Heart left ventricle (tissue), 13 donors: Measurements from ENCODE around the gene ECSCR.

Experiments
- POLR2A ChIP-seq, 2 donors: fragments of 450-650 bp; IDR thresholded peaks; one replicate each; pipeline ENCODE4 v1.6.1; 2017; ENCODE audit warnings: antibody characterized with exemption in 2 of 2, mild to moderate bottlenecking in 2 of 2, moderate library complexity in 2 of 2
- TF ChIP-seq, protein P1 (sequence below), 12 donors: fragments of 200-600 bp; sonication (generic) in 4 of 12; IDR thresholded peaks; one replicate each; pipeline versions ENCODE4 v1.5.0 to v1.8.0; 2018 to 2022; ENCODE audit warnings: antibody characterized with exemption in 12 of 12, mild to moderate bottlenecking in 5 of 12
- donor health status: ischemic (EF 13 %, LVEDD 7.1; RV severe dilation, severe dysfunction).
- donor health status: DM: no; HTN: yes; CAD: no.
- donor health status: DM: no; HTN: no; CAD: no.
- donor health status: ischemic (EF 25% LVEDD 6.9; RV normal size, moderate dysfunction).
- donor health status: ischemic (EF 25% LVEDD 5.7; RV mildly dilated, moderate dysfunction).
- donor health status: ischemic (EF 35%, LVEDD 5.7; RV mildly dilated, moderate dysfunction).
- donor health status: nonischemic (EF 11% LVEDD 7.7; RV severe dilation, severe dysfunction).
- donor health status: DM: yes; HTN: yes; CAD: no.
- donor health status: PGD.
- donor health status: ischemic (EF 29% LVEDD 5.4; RV normal size, mild dysfunction).
- donor health status: nonischemic (EF 23%, LVEDD 6.1; RV moderate dilation, normal function).

DNA sequence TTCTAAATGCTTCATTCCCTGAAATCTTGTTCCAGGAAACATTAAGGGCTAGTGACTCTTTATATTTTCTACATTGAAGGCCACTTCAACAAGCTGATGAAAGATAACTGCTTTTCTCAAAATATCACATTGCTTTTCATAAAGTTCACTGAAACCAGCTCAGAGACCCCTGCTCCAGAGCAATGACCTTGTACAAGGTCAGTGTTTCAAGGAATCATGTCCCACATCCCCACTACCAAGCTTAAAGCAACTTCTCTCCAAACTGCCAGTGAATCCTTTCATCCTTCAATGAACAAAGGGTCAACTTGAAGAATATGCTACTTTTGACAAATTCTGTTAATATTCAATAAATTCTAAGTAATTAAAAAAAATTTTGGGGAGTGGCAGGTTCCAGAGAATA, 46.7 kb downstream of the ECSCR start:
- TF ChIP-seq, protein P1, sequence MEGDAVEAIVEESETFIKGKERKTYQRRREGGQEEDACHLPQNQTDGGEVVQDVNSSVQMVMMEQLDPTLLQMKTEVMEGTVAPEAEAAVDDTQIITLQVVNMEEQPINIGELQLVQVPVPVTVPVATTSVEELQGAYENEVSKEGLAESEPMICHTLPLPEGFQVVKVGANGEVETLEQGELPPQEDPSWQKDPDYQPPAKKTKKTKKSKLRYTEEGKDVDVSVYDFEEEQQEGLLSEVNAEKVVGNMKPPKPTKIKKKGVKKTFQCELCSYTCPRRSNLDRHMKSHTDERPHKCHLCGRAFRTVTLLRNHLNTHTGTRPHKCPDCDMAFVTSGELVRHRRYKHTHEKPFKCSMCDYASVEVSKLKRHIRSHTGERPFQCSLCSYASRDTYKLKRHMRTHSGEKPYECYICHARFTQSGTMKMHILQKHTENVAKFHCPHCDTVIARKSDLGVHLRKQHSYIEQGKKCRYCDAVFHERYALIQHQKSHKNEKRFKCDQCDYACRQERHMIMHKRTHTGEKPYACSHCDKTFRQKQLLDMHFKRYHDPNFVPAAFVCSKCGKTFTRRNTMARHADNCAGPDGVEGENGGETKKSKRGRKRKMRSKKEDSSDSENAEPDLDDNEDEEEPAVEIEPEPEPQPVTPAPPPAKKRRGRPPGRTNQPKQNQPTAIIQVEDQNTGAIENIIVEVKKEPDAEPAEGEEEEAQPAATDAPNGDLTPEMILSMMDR (IDR thresholded peaks at IDR 0.05), result no peak
- TF ChIP-seq POLR2A (IDR thresholded peaks at IDR 0.05), result no peak
